ENCODE measurements around the gene ERC2. TPM values are rescaled to one million over a fixed set of nuclear protein-coding genes. Genes with fewer than 3 reads are reported as not detected.

ERC2 gene
- total RNA-seq, 2 donors from 2014 or later = 0.33 to 1.2 TPM

DNA sequence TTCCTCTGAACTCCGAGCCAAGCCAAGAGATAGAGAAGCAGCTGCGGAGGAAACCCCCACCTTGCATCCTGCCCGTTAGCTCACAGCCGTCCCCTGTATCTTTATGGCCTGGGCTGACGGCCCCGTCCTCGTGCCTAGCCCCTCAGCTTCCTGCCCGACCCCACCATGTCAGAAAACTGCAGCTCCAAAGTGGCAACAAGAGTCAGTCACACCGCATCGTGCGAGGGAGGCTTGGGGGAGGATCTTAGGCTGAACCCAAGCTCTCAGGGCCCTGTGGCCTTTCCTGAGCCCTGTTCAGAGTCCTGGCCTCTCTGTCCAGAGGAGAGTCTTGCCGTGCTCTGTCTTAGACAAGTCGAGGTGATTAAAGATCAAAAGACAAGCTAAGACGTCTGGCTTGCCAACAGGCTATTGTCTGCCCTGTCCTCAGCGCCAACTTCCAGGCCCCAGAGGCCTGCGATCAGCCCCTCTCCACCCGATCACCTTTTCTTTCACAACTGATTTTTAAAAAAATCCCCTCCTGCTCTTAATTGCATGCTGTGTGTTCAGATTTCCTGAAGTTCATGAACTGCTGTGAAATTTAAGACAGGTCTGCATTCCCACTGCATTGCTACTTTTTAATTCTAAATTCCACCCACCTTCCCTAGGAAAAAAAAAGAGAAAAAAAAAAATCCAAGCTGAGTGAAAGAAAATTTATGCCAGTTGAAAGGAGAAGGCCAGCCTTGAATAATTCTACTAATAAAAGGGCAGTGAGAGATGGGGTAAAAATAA, 891.5 kb downstream of the ERC2 start:
- ATAC-seq (no peak), DNase-seq (ENCODE audit: low spot score) (no peak)
- Mint-ChIP-seq H3K36me3 (no peaks in the 10 kb centered on the region), H3K4me3 (no peak overlapping the region), H3K9me3 (peaks cover under 1% of the 10 kb centered on the region), H3K4me1 (ENCODE audit: low read depth in 2 of 2) (no peaks in the 10 kb centered on the region), H3K27me3 (no peaks in the 10 kb centered on the region), H3K27ac (no peak overlapping the region)

- H3K27me3 Mint-ChIP-seq = peaks cover 0 to 2% of the 10 kb centered on the region in 2 donors
Observed at GRCh38 chr3:55574671-55575070, 893.6 kb downstream of the ERC2 start.

GRCh38 chr3:55572816-55573215, 895.5 kb downstream of the ERC2 start:
- H3K4me3 Mint-ChIP-seq = no peak overlapping the region
- DNase-seq (ENCODE audit: low spot score) = no peak
- ATAC-seq = no peak
- no peaks in the 10 kb centered on the region for H3K36me3 Mint-ChIP-seq
- peaks cover 0 to 2% of the 10 kb centered on the region in 2 donors for H3K27me3 Mint-ChIP-seq
- H3K27ac Mint-ChIP-seq = no peak overlapping the region
- H3K9me3 Mint-ChIP-seq = no peaks in the 10 kb centered on the region
- H3K4me1 Mint-ChIP-seq (ENCODE audit: low read depth in 2 of 2) = peaks cover 0 to 3% of the 10 kb centered on the region in 2 donors

More at GRCh38 chr3:55574671-55575070, 893.6 kb downstream of the ERC2 start:
- Mint-ChIP-seq H3K4me1 (ENCODE audit: low read depth in 2 of 2) (peaks cover 0 to 3% of the 10 kb centered on the region in 2 donors), H3K4me3 (no peak overlapping the region), H3K27ac (no peak overlapping the region), H3K9me3 (no peaks in the 10 kb centered on the region), H3K36me3 (no peaks in the 10 kb centered on the region)
- no peak for ATAC-seq
- DNase-seq (ENCODE audit: low spot score) = no peak

- peaks cover 5% of the 10 kb centered on the region for H3K9me3 Mint-ChIP-seq
- DNase-seq (ENCODE audit: low spot score) = no peak
- no peaks in the 10 kb centered on the region for H3K36me3 Mint-ChIP-seq
- H3K4me3 Mint-ChIP-seq = no peak overlapping the region
- H3K27ac Mint-ChIP-seq = no peak overlapping the region
- H3K27me3 Mint-ChIP-seq = peaks cover 0 to 2% of the 10 kb centered on the region in 2 donors
- ATAC-seq = no peak
- peaks cover 0 to 3% of the 10 kb centered on the region in 2 donors for H3K4me1 Mint-ChIP-seq (ENCODE audit: low read depth in 2 of 2)
Observed at GRCh38 chr3:55571913-55572312, 896.4 kb downstream of the ERC2 start.

DNA sequence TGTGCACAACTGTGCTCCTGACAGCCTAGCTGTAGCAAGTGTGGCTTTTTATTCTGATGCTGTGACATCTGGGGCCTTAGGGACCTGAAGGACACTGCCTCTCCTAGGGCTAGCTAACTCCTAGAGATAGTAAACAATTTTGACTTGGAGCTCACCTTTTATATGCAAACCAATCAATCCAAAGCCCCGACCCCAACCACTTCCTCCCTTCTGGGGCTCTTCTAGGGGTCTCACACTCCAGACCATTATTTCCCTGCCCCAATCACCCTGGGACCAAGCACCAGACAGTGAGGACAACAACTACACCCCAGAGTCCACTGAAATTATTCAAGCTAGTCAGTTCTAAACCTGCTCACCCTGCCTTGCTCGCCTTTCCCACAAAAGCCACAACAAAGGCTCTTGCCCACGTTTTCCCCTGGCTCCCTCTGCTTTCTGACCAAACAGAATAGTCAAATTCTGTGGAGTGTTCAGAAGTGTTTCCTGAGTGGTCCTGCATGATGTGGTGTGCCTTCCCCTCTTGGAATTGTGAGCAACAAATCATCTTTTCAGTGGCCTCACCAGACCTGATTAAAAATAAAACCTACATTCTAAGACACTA, 897.0 kb downstream of the ERC2 start:
- peaks cover 0 to 2% of the 10 kb centered on the region in 2 donors for H3K27me3 Mint-ChIP-seq
- H3K9me3 Mint-ChIP-seq = peaks cover 5% of the 10 kb centered on the region
- H3K4me3 Mint-ChIP-seq = no peak overlapping the region
- no peak overlapping the region for H3K27ac Mint-ChIP-seq
- H3K36me3 Mint-ChIP-seq = no peaks in the 10 kb centered on the region
- H3K4me1 Mint-ChIP-seq (ENCODE audit: low read depth in 2 of 2) = peaks cover 0 to 3% of the 10 kb centered on the region in 2 donors
- no peak for DNase-seq (ENCODE audit: low spot score)
- ATAC-seq = no peak

DNA sequence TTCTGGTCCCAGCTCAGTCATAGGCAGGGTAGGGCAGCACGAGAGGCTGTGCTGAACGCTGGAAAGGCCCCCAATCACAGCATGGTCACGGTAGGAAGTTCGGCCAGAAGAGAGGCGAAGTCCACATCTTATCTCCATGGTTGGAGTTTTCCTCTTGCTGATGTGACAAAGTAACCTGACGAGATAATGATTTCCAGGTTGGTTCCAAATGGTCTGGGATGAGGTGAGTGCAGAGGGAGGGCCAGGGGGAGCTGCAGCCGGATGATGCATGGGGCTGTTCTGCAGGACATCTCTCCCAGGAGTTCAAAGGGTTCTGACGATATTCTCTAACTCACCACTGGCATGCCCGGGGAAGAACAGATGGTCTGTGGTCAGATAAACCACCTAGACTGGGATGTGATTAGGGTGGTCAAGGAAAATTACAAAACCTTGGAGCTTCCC, 898.0 kb downstream of the ERC2 start:
- no peaks in the 10 kb centered on the region for H3K36me3 Mint-ChIP-seq
- no peak overlapping the region for H3K4me3 Mint-ChIP-seq
- no peak for ATAC-seq
- H3K27ac Mint-ChIP-seq = no peak overlapping the region
- H3K4me1 Mint-ChIP-seq (ENCODE audit: low read depth in 2 of 2) = peaks cover 0 to 3% of the 10 kb centered on the region in 2 donors
- H3K9me3 Mint-ChIP-seq = peaks cover 5% of the 10 kb centered on the region
- no peak for DNase-seq (ENCODE audit: low spot score)
- H3K27me3 Mint-ChIP-seq = peaks cover 0 to 2% of the 10 kb centered on the region in 2 donors

DNA sequence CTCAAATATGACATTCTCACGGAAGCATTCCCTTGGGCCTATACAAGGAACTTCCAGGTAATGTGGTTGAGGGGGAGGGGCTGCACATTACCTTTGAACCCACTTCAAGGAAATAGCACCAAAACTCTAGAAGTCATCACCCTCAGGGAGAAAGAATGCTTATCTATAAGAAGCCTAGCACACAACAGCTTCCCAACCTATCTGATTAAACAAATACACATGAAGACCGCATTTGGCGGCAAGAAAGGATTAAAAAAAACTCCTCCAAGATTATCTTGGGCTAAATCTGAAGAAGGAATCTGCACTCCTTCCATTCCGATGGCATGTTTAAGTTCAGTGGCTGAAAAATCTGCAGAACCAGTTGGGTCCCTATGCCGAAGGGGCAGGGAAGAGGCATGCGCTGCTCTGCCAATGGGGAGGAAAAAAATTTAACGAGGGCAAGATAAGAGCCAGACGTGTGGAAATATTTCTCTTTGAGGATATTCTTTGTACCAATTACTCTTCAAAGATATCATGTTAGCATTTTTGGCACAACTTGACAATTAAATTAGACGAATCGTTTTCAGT, 899.2 kb downstream of the ERC2 start:
- H3K27ac Mint-ChIP-seq = no peak overlapping the region
- DNase-seq (ENCODE audit: low spot score) = no peak
- no peak overlapping the region for H3K4me3 Mint-ChIP-seq
- no peaks in the 10 kb centered on the region for H3K36me3 Mint-ChIP-seq
- ATAC-seq = no peak
- H3K27me3 Mint-ChIP-seq = peaks cover 0 to 2% of the 10 kb centered on the region in 2 donors
- peaks cover 0 to 3% of the 10 kb centered on the region in 2 donors for H3K4me1 Mint-ChIP-seq (ENCODE audit: low read depth in 2 of 2)
- H3K9me3 Mint-ChIP-seq = peaks cover 5% of the 10 kb centered on the region

DNA sequence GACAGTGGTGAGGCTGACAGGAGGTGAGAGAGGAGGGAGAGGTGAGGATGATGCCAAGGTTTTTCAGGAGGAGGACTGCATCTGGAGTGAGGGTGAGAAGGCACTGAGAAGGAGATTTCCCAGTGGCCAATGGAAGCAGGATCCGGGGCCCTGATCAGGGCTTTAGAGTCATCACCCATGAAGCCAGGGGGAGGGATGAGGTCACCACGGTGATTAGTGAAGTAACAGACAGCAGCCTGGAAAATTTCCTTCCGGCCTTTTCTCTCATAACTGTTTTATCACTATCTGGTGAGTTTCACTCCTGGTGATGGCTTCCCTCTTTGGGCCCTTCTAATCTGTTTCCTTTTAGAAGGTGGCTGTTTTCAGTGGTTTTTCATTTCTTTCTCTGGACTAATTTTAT, 900.7 kb downstream of the ERC2 start:
- ATAC-seq (no peak), DNase-seq (ENCODE audit: low spot score) (no peak)
- peaks cover 0 to 2% of the 10 kb centered on the region in 2 donors for H3K27me3 Mint-ChIP-seq
- H3K4me3 Mint-ChIP-seq = no peak overlapping the region
- no peak overlapping the region for H3K27ac Mint-ChIP-seq
- peaks cover 0 to 3% of the 10 kb centered on the region in 2 donors for H3K4me1 Mint-ChIP-seq (ENCODE audit: low read depth in 2 of 2)
- no peaks in the 10 kb centered on the region for H3K36me3 Mint-ChIP-seq
- peaks cover 5% of the 10 kb centered on the region for H3K9me3 Mint-ChIP-seq

- Mint-ChIP-seq H3K4me3 (no peak overlapping the region), H3K9me3 (peaks cover 5% of the 10 kb centered on the region), H3K27ac (no peak overlapping the region), H3K4me1 (ENCODE audit: low read depth in 2 of 2) (peaks cover 0 to 3% of the 10 kb centered on the region in 2 donors), H3K36me3 (no peaks in the 10 kb centered on the region), H3K27me3 (peaks cover 0 to 2% of the 10 kb centered on the region in 2 donors)
- ATAC-seq (no peak), DNase-seq (ENCODE audit: low spot score) (no peak)
Observed at GRCh38 chr3:55567121-55567520, 901.1 kb downstream of the ERC2 start.

GRCh38 chr3:55565521-55565920, 902.7 kb downstream of the ERC2 start:
- Mint-ChIP-seq H3K27me3 (no peaks in the 10 kb centered on the region), H3K4me1 (ENCODE audit: low read depth in 2 of 2) (no peaks in the 10 kb centered on the region), H3K4me3 (no peak overlapping the region), H3K36me3 (no peaks in the 10 kb centered on the region), H3K9me3 (peaks cover 5% of the 10 kb centered on the region), H3K27ac (no peak overlapping the region)
- DNase-seq (ENCODE audit: low spot score) (no peak), ATAC-seq (no peak)

GRCh38 chr3:55564726-55565125, 903.5 kb downstream of the ERC2 start:
- Mint-ChIP-seq H3K4me1 (ENCODE audit: low read depth in 2 of 2) (no peaks in the 10 kb centered on the region), H3K27me3 (no peaks in the 10 kb centered on the region), H3K9me3 (peaks cover 5% of the 10 kb centered on the region), H3K36me3 (no peaks in the 10 kb centered on the region), H3K27ac (no peak overlapping the region), H3K4me3 (no peak overlapping the region)
- DNase-seq (ENCODE audit: low spot score) (no peak), ATAC-seq (no peak)

- H3K4me1 Mint-ChIP-seq (ENCODE audit: low read depth in 2 of 2) = no peaks in the 10 kb centered on the region
- H3K27me3 Mint-ChIP-seq = no peaks in the 10 kb centered on the region
- ATAC-seq (no peak), DNase-seq (ENCODE audit: low spot score) (no peak)
- peaks cover 5% of the 10 kb centered on the region for H3K9me3 Mint-ChIP-seq
- H3K27ac Mint-ChIP-seq = no peak overlapping the region
- H3K36me3 Mint-ChIP-seq = no peaks in the 10 kb centered on the region
- no peak overlapping the region for H3K4me3 Mint-ChIP-seq
Observed at GRCh38 chr3:55562700-55563099, 905.6 kb downstream of the ERC2 start.

DNA sequence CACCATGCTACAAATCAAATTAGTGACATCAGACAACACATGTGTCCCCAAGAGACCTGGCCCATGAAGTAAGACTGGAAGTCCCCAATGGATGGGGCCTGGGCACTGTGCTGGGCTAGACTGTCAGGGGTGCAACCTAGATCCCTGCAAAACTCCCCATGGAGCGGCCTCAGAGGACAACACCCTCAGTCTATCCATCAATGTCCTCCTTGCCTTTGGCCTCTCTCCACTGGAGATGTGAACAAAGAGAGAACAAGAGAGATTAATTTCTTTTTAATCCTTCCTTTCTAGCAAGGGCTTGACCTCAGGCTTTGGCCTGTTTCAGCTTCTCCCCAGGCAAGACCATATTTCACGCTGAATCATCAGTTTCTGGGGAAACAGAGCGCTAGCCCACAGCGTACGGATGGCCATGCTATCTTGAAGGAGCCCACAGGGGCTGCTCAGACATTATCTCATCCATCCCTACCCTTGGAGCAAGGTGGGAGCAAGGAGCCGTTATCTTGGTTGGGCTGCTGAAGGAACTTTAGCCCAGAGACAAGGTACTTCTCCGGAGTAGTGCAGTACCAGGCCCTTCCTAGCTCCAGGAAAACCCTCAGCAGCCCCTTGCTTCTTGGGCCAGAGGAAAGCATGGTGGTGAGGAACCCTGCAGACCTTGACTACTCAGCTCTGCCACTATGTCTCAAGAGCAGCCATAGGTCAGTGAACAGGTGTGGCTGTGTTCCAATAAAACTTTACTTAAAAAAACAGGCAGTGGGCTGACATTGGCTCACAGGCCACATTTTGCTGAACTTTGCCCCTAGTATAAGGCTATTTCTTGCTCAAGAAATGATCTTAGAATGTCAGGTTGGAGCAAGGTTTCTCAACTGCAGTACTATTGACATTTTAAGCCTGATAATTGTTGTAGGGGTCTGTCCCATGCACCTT, 908.5 kb downstream of the ERC2 start:
- H3K9me3 Mint-ChIP-seq = no peaks in the 10 kb centered on the region

More for the DNA sequence above, 908.5 kb downstream of the ERC2 start:
- Mint-ChIP-seq H3K4me3 (no peak overlapping the region), H3K36me3 (no peaks in the 10 kb centered on the region), H3K27me3 (no peaks in the 10 kb centered on the region), H3K27ac (no peak overlapping the region), H3K4me1 (ENCODE audit: low read depth in 2 of 2) (no peaks in the 10 kb centered on the region)
- DNase-seq (ENCODE audit: low spot score) = no peak
- ATAC-seq = no peak
